HEK293 (cell line): Measurements from ENCODE around the gene GTPBP3.

ENCODE experiments used
- CTCF ChIP-seq: fragments of 450-650 bp; formaldehyde crosslinking; IDR thresholded peaks from 2 replicates; pipeline ENCODE4 v1.5.1; 2016; ENCODE audit warnings: missing biosample characterization, missing genetic modification characterization
- PBX3 ChIP-seq: sonication (generic); formaldehyde crosslinking; IDR thresholded peaks from 2 replicates; pipeline ENCODE4 v1.8.1; 2022; ENCODE audit warnings: mild to moderate bottlenecking, moderate library complexity, missing genetic modification reagents
- YY1 ChIP-seq: fragments of 450-650 bp; formaldehyde crosslinking; IDR thresholded peaks from 2 replicates; pipeline ENCODE4 v1.5.1; 2018; ENCODE audit warnings: missing biosample characterization, missing genetic modification characterization
- ZNF350 ChIP-seq: fragments of 450-650 bp; formaldehyde crosslinking; IDR thresholded peaks from 2 replicates; pipeline ENCODE4 v1.5.0; 2017; ENCODE audit warnings: missing biosample characterization, mild to moderate bottlenecking, missing genetic modification characterization
- ZNF513 ChIP-seq: fragments of 450-650 bp; IDR thresholded peaks from 2 replicates; pipeline ENCODE4 v1.5.1; 2018; ENCODE audit warnings: missing biosample characterization, missing genetic modification characterization
- ZNF514 ChIP-seq: fragments of 450-650 bp; formaldehyde crosslinking; IDR thresholded peaks from 2 replicates; pipeline ENCODE4 v1.5.1; 2016; ENCODE audit warnings: missing biosample characterization, missing genetic modification characterization
- ZNF747 ChIP-seq: fragments of 450-650 bp; formaldehyde crosslinking; IDR thresholded peaks from 2 replicates; pipeline ENCODE4 v1.5.1; 2016; ENCODE audit warnings: missing biosample characterization, missing genetic modification characterization
- ZNF76 ChIP-seq: fragments of 450-650 bp; formaldehyde crosslinking; IDR thresholded peaks from 2 replicates; pipeline ENCODE4; 2016; ENCODE audit warnings: low read depth, missing biosample characterization, missing genetic modification characterization, borderline replicate concordance
- ZNF792 ChIP-seq: fragments of 450-650 bp; formaldehyde crosslinking; IDR thresholded peaks from 2 replicates; pipeline ENCODE4 v1.5.1; 2016; ENCODE audit warnings: missing biosample characterization, missing genetic modification characterization

GRCh38 chr19:17325881-17326594 is 11.3 kb upstream of the GTPBP3 start:
- TF ChIP-seq ZNF350 (tag by site-specific recombination) (no peak), CTCF (tag by site-specific recombination) (no peak), ZNF514 (no peak), ZNF792 (no peak), YY1 (no peak), PBX3 (CRISPR knock-in tag) (no peak), ZNF76 (tag by site-specific recombination) (no peak), ZNF747 (tag by site-specific recombination) (no peak), ZNF513 (no peak)
